ENCODE measurements around the gene GARIN5B.
A peak's percentile ranks its signal among the peaks of the same experiment; 100 is the strongest.

Gene GARIN5B

DNA sequence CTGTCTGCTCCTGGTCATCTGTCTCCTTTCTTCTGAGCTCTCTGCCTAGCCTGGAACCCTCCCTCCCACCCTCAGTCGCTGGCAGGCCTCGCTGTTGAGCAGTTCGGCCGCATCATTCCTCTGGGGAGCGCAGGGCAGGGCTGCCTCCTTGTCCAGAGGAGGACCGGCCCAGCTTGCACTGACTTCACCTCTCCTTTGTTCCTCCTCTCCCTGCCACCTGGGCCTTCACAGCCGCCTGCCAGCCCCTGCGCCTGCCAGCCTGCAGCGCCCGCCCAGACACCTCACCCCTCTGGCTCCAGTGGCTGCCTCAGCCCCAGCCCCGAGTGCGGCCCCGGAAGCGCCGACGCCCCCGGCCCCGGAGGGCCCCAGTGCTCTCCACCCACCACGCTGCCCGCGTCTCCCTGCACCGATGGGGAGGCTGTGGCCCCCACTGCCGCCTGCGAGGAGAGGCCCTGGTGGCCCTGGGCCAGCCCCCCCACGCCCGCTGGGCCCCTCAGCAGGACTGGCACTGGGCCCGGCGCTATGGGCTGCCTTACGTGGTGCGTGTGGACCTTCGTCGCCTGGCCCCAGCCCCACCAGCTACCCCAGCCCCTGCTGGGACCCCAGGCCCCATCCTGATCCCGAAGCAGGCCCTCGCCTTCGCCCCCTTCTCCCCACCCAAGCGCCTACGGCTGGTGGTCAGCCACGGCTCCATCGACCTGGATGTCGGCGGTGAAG, 16.2 kb downstream of the GARIN5B start:
- no peak for TF ChIP-seq CTCF (IDR thresholded peaks at IDR 0.05; ENCODE audit: low read length, missing control alignments)
- no peak for DNase-seq (ENCODE audit: low read depth)
- H3K4me3 ChIP-seq (replicated peaks; ENCODE audit: low read depth, low read length), result no peak overlapping the region

GRCh38 chr19:55345818-55346724, 17.0 kb downstream of the GARIN5B start:
- DNase-seq (ENCODE audit: low read depth), result peak; percentile 35
- no peak for TF ChIP-seq CTCF (IDR thresholded peaks at IDR 0.05; ENCODE audit: low read length, missing control alignments)

GRCh38 chr19:55345101-55345817, 17.8 kb downstream of the GARIN5B start:
- no peak overlapping the region for H3K4me3 ChIP-seq (replicated peaks; ENCODE audit: low read depth, low read length)
- no peak for DNase-seq (ENCODE audit: low read depth)
- no peak for TF ChIP-seq CTCF (IDR thresholded peaks at IDR 0.05; ENCODE audit: low read length, missing control alignments)

More at GRCh38 chr19:55345818-55346724, 17.0 kb downstream of the GARIN5B start:
- H3K4me3 ChIP-seq (replicated peaks; ENCODE audit: low read depth, low read length), result no peak overlapping the region

DNA sequence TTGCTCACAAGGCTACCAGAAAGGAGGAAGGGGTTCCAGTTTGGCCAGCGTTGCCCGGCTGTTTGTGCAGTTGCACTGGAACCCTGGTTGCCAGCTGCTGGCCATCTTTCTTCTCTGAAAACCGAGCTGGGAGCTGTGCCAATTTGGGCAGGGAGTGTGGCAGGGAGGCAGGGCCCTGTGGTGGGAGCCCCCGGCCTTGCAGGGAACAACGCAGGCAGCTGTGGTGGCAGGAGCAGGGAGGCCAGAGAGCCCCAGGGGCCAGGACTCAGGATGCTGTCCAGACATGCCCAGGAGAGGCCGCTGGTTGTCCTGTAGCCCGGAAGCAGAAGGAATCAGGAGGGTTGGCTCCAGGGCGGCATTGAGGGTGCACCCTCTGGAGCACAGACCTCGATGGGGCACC, 18.6 kb downstream of the GARIN5B start:
- DNase-seq (ENCODE audit: low read depth), result no peak
- H3K4me3 ChIP-seq (replicated peaks; ENCODE audit: low read depth, low read length), result no peak overlapping the region
- no peak for TF ChIP-seq CTCF (IDR thresholded peaks at IDR 0.05; ENCODE audit: low read length, missing control alignments)

DNA sequence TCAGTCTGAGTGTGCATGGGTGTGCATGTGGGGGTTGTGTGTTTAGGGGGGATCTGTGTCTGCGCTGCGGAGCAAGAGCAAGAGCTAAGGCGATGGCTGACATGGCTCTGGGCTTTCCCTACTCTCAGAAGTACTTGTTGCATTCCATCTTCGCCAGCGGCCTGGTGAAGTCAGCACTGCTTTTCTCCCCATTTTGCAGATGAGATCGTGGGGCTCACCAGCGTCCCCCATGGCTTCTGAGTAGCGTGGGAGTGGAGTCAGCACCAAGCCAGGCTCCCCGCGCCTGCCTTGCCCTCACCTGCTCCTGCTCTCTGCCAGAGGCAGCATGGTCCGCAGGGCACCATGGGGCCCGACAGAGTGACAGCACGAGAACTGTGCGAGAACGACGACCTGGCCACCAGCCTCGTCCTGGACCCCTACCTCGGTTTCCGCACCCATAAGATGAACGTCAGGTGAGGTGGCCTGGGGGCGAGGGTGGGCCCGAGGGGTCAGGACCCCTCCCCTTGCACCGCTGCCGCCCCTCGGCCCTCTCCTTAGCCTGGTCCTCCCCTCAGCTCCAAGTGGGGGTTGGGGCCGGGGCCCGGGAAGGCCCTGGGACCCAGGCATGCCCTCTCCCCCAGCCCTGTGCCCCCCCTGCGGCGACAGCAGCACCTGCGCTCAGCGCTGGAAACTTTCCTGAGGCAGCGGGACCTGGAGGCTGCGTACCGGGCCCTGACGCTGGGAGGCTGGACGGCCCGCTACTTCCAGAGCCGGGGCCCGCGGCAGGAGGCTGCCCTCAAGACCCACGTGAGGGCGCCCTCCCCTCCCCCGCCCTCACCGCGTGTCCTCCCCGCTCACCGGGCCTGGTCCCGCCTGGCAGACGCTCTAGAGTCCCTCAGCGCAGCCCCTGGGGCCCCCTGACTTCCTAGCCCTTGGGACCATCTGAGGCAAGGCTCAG, 21.2 kb downstream of the GARIN5B start:
- H3K4me3 ChIP-seq (replicated peaks; ENCODE audit: low read depth, low read length), result no peak overlapping the region
- TF ChIP-seq CTCF (IDR thresholded peaks at IDR 0.05; ENCODE audit: low read length, missing control alignments), result no peak
- no peak for DNase-seq (ENCODE audit: low read depth)

DNA sequence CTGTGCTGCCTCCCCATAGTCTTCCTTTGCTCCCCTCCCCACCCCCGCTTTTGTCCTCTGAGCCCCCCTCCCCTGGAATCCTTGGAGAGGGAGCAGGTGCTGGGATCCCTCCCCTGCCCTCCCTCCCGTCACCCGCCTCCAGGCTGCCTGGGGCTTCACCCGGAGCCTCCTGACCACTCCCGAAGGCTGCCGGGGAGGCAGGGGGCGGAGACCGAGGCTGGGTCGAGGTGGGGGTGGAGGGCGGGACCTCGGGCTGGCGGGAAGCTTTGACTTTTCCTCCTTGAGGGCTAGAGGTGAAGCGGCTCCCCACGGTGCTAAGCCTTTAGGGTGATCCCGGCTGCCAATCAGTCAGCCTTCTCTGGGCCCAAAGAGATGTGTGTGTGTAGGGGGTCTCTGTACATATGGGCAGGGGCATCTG, 21.9 kb downstream of the GARIN5B start:
- TF ChIP-seq CTCF (IDR thresholded peaks at IDR 0.05; ENCODE audit: low read length, missing control alignments), result no peak
- peak overlapping the region; percentile 77 for H3K4me3 ChIP-seq (replicated peaks; ENCODE audit: low read depth, low read length)
- DNase-seq (ENCODE audit: low read depth), result peak; percentile 59
